ENCODE measurements around the gene KCNIP3. TPM values are rescaled to one million over a fixed set of nuclear protein-coding genes. Genes with fewer than 3 reads are reported as not detected.

Gene KCNIP3
- total RNA-seq, 1 experiment from 2014 or later = 19.1 TPM

DNA sequence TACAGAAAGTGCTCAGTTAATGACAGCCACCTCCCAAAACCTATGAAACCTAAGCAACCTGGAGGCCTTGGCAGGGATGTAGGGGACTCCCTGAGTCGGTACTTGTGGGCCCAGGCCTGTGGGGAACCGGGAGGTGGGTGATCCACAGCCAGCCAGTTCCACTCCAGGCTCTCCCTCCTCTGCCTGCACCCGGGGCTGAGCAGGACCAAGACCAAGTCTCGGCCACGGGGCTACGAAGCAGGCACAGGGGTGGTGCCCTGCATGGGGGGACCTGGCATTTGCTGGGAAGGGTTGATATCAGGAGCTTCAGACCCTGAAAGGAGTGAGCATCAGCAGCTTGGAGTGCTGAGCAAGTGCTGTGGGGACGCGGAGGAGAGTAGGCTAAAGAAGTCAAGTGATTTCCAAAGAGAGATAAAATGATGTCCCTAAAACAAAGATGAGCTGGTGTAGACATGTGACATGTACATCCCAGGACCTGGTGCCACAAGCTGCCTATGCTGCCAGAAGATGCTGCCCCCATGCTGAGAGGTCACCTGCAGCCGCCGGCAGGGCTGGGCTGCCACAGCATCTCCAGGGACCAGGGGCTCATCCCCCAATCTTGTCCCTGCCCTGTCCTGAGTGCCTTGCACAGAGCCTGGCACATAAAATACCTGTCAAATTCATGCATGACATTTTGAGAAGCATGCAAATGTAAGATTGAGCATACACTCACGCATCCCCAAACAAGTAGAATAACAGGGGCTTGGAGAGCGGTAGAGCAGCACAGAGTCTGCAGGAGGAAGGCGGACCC lies 21.5 kb downstream of the KCNIP3 start:
- CTCF ChIA-PET = no interaction called here
- H4K20me1 ChIP-seq (ENCODE audit: low read length) = no peaks in the 10 kb centered on the region
- intact Hi-C loops (cut with micrococcal nuclease) = no loop called here

GRCh38 chr2:95319481-95320343 lies 22.6 kb downstream of the KCNIP3 start:
- no peaks in the 10 kb centered on the region for H4K20me1 ChIP-seq (ENCODE audit: low read length)
- H2AFZ ChIP-seq (ENCODE audit: low read length) = no peak overlapping the region
- TF ChIP-seq, protein P1, sequence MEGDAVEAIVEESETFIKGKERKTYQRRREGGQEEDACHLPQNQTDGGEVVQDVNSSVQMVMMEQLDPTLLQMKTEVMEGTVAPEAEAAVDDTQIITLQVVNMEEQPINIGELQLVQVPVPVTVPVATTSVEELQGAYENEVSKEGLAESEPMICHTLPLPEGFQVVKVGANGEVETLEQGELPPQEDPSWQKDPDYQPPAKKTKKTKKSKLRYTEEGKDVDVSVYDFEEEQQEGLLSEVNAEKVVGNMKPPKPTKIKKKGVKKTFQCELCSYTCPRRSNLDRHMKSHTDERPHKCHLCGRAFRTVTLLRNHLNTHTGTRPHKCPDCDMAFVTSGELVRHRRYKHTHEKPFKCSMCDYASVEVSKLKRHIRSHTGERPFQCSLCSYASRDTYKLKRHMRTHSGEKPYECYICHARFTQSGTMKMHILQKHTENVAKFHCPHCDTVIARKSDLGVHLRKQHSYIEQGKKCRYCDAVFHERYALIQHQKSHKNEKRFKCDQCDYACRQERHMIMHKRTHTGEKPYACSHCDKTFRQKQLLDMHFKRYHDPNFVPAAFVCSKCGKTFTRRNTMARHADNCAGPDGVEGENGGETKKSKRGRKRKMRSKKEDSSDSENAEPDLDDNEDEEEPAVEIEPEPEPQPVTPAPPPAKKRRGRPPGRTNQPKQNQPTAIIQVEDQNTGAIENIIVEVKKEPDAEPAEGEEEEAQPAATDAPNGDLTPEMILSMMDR (conservative IDR thresholded peaks at IDR 0.05; ENCODE audit: low read depth, low read length) = no peak
- TF ChIP-seq EZH2 (IDR thresholded peaks at IDR 0.05; ENCODE audit: low read length, unreplicated experiment) (no peak), EZH2phosphoT487 (IDR thresholded peaks at IDR 0.05; ENCODE audit: borderline replicate concordance, low read length) (no peak)
- H3K4me3 ChIP-seq (ENCODE audit: low read length) = no peak overlapping the region
- intact Hi-C loops (cut with micrococcal nuclease) = loop anchor here (5.0 kb wide), 1 partner anchor 83 kb away; the partner anchor contains the start of gene FAHD2A
- no peaks in the 10 kb centered on the region for H3K27me3 ChIP-seq (ENCODE audit: low read length)
- H3K4me2 ChIP-seq (ENCODE audit: low read length) = no peak overlapping the region
- no peaks in the 10 kb centered on the region for H3K36me3 ChIP-seq (ENCODE audit: low read depth, low read length)
- no peak overlapping the region for H3K27ac ChIP-seq (ENCODE audit: low read length)
- peaks cover 45% of the 10 kb centered on the region for H3K4me1 ChIP-seq (ENCODE audit: insufficient read depth, low read length)
- peaks cover 6% of the 10 kb centered on the region for H3F3A ChIP-seq (ENCODE audit: low read length, unreplicated experiment)
- H3K9me2 ChIP-seq (replicated peaks; ENCODE audit: low read length) = no peaks in the 10 kb centered on the region
- no peak for DNase-seq
- no peaks in the 10 kb centered on the region for H3K9me3 ChIP-seq (ENCODE audit: low read length)
- ATAC-seq = no peak
- CTCF ChIA-PET = no interaction called here
- H3K9ac ChIP-seq (ENCODE audit: low read length) = no peak overlapping the region
- no peaks in the 10 kb centered on the region for H3K79me2 ChIP-seq (ENCODE audit: low read length)
- BruUV-seq (replicated peaks) = no TSS peak
- POLR2A ChIA-PET (ENCODE audit: unreplicated experiment) = no interaction called here

More for the DNA sequence above, 21.5 kb downstream of the KCNIP3 start:
- no peak overlapping the region for H3K4me3 ChIP-seq (ENCODE audit: low read length)
- H3K9ac ChIP-seq (ENCODE audit: low read length) = no peak overlapping the region
- H3K79me2 ChIP-seq (ENCODE audit: low read length) = no peaks in the 10 kb centered on the region
- POLR2A ChIA-PET (ENCODE audit: unreplicated experiment) = no interaction called here
- BruUV-seq (replicated peaks) = no TSS peak
- peaks cover 56% of the 10 kb centered on the region for H3K4me1 ChIP-seq (ENCODE audit: insufficient read depth, low read length)
- ATAC-seq (no peak), DNase-seq (no peak)
- H3K9me2 ChIP-seq (replicated peaks; ENCODE audit: low read length) = no peaks in the 10 kb centered on the region
- H3K9me3 ChIP-seq (ENCODE audit: low read length) = no peaks in the 10 kb centered on the region
- no peak overlapping the region for H3K4me2 ChIP-seq (ENCODE audit: low read length)
- H3K36me3 ChIP-seq (ENCODE audit: low read depth, low read length) = no peaks in the 10 kb centered on the region
- H3F3A ChIP-seq (ENCODE audit: low read length, unreplicated experiment) = peaks cover 6% of the 10 kb centered on the region
- no peak overlapping the region for H3K27ac ChIP-seq (ENCODE audit: low read length)
- H3K27me3 ChIP-seq (ENCODE audit: low read length) = no peaks in the 10 kb centered on the region
- no peak overlapping the region for H2AFZ ChIP-seq (ENCODE audit: low read length)
- TF ChIP-seq EZH2 (IDR thresholded peaks at IDR 0.05; ENCODE audit: low read length, unreplicated experiment) (no peak), EZH2phosphoT487 (IDR thresholded peaks at IDR 0.05; ENCODE audit: borderline replicate concordance, low read length) (no peak)
- TF ChIP-seq, protein P1 (conservative IDR thresholded peaks at IDR 0.05; ENCODE audit: low read depth, low read length) = no peak
